Fibroblast of skin of left biceps (primary cell): ENCODE results near the gene SRRD.

Experiments used
- DNase-seq, 2 experiments: peaks; one replicate each; pipeline ENCODE4 v3.0.0-alpha.2; 2013; ENCODE audit warnings: low read depth in 2 of 2

SRRD gene

DNA sequence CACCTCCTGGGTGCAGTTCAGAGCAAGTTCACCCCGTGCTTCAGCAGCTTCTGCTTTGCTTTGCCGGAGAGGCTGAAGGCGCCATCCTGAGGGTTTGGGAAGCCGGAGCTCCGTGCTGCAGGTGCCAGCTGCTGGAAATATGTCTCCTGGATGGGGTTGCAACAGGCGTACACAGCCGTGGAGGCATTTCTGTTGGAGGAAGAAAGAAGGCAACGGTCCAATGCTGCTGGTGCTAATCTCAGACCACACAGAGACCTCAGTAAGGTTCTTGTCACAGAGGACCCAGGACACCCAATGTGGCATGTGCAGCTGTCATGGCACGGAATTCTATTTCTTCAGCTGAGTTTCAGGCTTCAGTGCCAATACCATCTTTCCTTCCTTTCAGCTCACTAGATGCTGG lies 30.5 kb upstream of the SRRD start:
- no peak for DNase-seq

- no peak for DNase-seq
Measured at GRCh38 chr22:26453812-26454500, 29.7 kb upstream of the SRRD start.

GRCh38 chr22:26457661-26458272 lies 25.9 kb upstream of the SRRD start:
- DNase-seq = no peak

DNA sequence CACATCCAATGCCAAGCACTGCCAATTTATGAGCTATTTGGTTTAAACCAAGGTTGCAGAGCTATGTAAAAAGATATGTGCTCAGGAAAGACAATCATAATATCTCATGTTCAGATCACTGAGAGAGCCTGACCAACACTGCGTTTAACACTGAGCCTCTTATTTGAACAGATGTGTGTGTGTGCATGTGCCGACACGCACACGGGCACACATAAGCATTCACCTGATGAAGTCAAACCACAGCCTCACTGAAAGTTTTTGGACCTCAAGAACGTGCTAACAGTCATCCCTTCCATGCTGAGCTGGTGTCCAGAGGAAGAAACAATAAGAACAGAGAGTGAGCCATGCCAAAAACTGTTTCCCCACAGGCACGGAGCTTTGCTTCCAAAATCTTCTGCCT lies 23.5 kb upstream of the SRRD start:
- no peak for DNase-seq

DNA sequence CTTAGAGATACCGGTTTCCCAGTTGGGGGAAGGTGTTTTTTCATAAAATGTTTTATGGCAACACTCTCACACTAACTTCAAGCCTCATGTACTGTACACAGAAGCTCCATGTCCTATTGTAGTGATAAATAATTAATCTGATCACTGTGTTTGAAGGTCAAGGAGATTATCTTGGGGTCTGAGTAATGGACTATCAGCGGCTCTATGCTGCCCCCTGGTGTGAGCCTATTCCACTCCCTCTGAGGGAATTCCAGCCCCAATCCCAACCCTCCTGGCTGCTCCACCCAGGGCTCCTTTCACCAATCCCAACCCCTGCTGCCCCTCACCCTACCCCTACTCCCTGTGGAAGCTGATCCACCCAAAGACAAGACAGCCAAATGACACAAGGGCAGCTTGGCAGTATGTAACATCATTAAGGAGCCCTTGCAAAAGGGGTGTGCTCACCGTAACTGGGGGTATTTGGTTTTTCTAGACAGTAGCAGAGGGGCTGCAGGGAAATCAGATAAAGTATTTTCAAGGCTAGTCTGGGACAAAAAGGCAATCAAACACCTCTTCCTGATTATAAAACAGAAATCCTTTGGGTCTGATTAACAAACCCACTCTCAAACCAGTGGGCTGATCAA lies 22.4 kb upstream of the SRRD start:
- DNase-seq = no peak

DNA sequence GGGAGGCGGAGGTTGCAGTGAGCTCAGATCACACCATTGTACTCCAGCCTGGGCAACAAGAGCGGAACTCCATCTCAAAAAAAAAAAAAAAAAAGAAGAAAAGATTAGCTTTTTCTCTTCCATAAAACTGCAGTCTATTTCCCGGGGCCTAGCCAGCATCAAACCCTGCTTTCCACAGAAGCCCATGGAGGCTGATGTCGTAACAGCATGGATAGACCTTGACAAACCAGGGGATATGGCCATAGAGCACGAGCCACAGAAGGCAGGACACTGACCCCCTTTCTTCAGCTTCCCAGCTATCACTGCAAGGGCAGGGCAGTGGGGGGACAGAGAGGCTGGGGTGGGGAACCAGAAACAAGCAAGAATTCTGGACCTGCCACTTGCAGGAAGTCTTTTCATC lies 21.6 kb upstream of the SRRD start:
- DNase-seq = no peak

DNA sequence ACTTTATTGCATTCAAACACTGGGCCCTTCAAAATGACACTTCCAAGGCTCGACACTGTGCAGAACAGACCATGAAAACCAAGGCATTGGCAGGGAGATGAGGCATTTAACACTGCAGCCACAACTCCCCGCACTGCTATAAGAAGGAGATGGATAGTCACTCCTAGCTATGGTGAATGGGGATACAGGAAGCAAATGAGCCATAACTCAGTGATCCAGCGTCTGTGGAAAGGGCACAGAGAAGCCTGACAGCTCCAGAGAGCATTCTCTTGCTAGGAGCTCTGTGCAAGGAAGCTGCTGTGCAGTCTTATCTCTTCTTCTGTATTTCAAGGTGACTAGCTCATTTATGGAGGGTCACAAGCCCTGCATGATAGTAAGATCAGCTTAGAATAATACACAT lies 21.0 kb upstream of the SRRD start:
- DNase-seq = no peak

DNA sequence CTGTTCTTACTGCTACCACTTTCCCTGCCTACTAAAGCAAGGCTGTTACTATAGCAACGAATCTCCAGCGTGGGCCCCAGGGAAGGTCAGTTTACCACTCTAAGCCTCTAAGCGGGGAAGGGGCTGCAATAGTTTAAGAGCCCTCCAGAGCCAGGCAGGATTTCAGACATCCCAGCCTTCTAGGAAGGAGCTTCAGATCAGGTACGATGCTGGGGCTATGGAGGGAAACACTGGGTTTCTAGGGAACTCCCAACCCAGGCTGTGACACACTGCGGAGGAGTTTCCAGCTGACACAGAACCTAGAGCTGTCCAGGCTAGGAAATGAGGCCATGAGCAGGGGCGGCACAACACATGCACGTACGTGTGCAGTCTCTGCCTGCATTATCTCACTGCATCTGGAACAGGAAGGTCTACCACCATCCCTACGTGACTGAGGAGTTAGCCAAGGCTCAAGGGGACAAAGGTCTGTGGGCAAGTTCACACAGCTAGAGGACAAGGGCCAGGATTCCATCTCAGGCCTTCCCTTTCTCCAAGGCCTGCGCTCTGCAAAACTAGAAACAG lies 20.5 kb upstream of the SRRD start:
- no peak for DNase-seq

- DNase-seq = no peak
Measured at GRCh38 chr22:26463688-26464087, 20.0 kb upstream of the SRRD start.

DNA sequence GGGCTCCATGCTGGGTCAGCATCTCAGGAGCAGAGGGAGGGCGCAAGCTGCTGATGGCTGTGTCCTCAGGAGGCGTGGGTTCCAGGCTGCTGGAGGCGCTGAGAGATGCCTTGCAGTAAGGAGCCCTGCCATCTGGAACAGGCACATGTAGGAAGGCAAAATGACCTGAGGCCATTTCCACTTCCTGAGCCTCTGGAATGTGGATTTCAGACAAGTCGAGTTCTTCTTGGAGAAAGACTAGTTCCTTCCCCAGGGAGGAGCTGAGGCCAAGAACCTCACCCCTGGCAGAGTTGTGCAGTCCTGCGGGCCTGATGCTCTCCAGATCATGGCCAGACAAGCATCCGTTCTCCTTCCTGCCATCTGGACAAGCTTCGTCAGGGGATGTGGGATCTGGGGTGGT lies 19.4 kb upstream of the SRRD start:
- no peak for DNase-seq

DNA sequence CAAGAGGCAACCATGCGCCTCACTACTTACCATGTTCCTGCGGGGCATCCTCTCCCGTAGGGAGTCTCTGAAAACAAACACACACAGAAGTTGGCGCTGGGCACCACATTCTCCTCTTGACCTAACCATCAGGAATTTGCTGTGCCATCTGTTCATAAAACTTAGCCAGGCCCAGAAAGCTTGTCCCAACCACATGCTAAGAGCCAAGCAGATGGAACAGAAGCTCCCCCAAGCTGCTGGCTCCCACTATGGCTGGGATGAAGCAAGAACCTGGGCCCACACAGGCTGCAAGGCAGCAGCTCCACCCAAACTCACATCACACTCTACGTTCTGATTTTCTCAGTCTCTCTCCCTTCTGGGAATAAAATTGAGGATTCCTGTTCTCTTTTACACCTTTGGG lies 17.5 kb upstream of the SRRD start:
- DNase-seq = no peak

DNA sequence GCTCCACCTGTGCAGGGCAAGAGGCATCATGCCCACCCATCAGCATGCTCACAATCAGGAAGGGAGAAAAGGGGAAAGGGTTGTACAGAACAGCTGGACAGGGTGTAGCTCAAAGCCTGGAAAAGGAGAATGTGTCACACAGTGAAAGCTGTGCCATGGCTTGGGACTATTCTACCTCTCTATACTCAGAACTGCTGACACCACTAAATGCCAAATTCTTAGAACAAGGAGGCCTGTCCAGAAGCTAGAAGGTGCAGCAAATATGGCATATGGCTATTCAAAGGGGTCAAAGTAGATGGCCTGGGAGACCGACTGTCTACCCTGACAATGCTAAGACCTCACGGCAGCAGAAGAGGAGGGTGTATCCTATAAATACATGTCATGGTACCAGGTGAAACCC lies 12.9 kb upstream of the SRRD start:
- no peak for DNase-seq

DNA sequence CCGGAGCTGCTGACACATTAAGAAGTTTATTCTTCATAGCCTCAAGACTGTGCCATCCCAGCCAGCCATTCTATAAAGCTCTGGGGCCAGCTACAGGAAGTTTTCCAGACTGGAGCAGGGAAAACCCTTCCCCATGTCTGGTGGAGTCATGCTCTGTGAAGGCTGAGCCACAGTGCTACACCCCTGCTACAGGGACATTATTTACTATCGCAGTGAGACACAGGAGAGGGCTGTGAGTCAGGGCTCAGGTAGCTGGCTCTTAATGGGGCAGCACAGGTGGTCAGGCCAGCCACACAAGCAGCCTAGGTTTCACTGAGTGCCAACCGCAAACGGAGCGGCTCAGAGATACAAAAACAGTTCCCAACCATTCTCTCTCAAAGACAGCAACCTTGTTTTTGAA lies 12.2 kb upstream of the SRRD start:
- DNase-seq = no peak

DNA sequence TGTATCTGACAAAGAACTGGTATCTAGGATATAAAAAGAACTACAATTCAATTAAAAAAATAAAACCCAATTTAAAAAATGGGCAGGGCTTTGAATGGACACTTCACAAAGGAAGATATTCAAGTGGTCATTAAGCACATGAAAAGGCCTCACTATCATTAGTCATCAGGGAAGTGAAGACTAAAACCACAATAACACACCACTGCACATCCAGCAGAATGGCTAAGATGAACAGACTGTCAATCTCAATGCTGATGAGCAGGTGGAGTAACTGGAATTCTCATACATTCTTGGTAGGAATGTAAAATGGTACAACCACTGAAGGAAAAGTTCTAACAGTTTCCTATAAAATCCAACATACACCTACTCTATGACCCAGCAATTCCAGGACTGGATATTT lies 9.0 kb upstream of the SRRD start:
- DNase-seq = no peak

- peak; percentile 39 to 48 for DNase-seq
Measured at GRCh38 chr22:26476705-26477340, 6.9 kb upstream of the SRRD start.

DNA sequence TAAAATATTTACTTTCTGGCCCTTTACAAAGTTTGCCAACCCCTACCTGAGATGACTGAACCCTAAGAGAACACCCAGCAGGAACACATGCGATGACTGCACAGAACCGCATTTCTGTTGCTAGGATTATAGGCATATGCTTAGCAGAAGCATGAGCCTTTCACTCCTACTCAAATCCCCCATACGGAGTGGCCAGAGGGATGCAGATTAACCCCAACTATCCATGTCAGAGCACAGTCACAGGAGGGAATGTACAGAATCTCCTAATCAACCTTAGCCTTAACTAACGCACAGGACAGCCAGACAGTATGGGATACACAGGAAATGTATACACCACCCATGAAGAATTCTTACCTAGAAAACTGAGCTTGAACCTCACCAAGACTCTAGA lies 6.3 kb upstream of the SRRD start:
- no peak for DNase-seq

GRCh38 chr22:26479043-26479791 lies 4.5 kb upstream of the SRRD start:
- no peak for DNase-seq

DNA sequence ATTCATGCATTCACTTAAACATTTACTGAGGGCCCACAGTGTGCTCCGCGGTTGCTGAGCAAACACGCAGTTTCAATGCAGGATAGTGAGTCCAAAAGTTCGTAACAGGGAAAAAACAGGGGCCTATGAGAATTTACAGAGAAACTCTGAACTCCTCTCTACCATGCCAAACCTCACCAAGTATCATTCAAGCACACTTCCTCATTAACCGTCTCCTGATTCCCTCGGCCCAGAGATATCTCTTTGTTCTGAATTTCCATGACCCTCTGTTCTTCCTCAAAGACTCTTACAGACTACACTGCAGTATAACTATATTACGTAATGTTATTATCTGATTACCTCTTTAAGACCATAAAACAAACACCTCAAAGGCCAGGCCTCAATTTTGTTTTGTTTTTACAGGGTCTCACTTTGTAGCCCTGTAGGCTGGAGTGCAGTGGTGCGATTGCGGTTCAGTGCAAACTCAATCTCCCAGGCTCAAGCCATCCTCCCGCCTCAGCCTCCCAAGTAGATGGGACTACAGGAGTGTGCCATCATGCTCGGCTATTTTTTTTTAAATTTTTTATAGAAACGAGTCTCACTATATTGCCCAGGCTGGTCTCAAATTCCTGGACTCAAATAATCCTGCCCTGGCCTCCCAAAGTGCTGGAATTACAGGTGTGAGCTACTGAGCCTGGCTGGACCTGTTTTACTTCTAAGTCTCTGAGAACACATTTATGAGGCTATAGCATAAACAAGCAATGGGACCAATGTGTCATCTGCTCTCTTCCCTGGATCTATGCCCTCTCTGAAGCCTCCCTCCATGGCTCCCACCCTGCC lies 3.7 kb upstream of the SRRD start:
- no peak for DNase-seq

DNA sequence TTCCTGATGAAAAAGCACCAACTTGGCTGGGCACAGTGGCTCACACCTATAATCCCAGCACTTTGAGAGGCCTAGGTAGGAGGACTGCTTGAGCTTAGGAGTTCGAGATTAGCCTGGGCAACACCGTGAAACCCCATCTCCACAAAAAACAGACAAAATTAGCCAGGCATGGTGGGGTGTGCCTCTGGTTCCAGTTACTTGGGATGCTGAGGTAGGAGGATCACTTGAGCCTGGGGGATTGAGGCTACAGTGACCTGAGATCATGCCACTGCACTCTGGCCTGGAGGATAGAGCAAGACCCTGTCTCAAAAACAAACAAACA lies 3.1 kb upstream of the SRRD start:
- DNase-seq = no peak

DNA sequence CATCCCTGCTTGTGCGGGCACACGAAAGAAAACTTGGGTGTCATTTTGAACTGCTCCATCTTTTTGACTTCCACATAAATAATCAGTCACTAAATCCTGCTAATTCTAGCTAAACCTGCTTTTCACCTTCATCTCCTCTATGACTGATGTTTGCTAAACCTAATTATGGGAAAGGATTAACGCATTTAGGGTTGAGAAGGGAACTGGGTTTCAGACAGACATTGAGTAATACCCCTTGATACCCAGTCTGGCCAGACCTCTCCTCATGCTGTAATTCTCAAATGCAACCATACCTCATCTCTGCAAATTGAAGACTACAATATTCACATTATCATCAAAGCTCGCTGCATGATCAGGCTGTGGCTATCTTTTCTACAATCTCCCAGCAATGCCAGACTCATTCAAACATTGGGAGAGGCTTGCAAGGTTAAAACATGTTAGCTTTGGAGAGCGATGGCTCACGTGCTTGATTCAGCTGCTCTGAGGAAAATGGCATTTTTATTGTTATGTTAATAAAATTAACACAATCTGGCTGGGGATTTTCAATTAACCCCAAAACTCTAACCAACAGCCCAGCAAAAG lies 2.5 kb upstream of the SRRD start:
- no peak for DNase-seq

- DNase-seq = no peak
Measured at GRCh38 chr22:26481694-26482093, 2.0 kb upstream of the SRRD start.
